GM21529 (cell line): ENCODE data around the gene EIF1AX.
"Not testable (repeated sequence)": the region's sequence is repeated elsewhere in the genome, so short reads cannot be mapped to it uniquely, and the experiment has no call there.

Source experiments
- ATAC-seq: cut with Tn5 transposase; IDR thresholded peaks from one replicate; pipeline ENCODE4 v1.9.1; 2021; ENCODE audit not compliant: unreplicated experiment

Gene EIF1AX, protein sequence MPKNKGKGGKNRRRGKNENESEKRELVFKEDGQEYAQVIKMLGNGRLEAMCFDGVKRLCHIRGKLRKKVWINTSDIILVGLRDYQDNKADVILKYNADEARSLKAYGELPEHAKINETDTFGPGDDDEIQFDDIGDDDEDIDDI

DNA sequence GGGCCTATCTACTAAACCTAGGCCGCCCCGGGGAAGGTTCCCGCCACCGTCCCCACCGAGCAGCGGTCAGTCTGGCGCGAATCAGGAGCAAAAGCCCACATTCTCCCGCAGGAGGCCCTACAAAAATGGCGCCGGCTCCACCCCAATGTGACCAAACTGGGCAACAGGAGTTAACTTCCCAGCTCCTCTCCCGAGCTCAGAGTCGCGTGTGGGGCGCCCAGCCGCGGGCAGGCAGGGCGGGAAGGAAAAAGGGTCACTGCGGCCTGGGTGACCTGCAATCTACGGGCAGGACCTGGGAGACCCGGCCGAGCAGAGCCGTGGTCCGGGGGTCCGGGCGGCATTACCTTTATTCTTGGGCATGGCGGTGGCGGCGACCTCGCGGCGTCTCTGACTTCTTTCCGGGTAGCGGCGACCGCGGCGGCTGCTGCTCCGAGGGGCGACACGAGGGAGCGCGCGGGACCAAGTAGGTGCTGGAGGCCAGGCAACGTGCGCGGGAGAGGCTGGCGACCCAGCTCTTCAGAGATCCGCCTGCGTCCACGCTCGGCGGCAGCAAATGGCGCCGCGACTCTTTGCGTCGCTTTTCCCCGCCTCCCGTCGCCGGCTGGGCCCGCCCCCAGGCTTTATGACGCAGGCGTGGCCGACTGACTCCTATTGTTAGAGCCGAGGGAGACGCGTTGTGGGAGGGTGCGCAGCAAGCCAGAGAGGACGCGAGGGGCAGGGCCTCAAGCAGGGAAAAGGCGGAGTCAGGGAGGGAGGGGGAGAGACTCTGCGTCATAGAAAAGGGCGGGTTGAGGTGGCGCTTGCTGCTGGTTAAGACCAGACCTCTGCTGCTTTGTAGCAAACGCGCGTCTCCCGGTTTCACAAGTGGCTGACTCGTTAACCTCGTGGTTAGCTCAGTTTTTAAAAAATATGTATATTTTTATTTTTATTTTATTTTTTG is at the start of gene EIF1AX:
Gene EIF1AX, minus strand, starts transcription at position 558 of the 940 bp plus-strand sequence. Its CDS starts 198 bp downstream, at position 360.
- peak; percentile 99 for ATAC-seq

DNA sequence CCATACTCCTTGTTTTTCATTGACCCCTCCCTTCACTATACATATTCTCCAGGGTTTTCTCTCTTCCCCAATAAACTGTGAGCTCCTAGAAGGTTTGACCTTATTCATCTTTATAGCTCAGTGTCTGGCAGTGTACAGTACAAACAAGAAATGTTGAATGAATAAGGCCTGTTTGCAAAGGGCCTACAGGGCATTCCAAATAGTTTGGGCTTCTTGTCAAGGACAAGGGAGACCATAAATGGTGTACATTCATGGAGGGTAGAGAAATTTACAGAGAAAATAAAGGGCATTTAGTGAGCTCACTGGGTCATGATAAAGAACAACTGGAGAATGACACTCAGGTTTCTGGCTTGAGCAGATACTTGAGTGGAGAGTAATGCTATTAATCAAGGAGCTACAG is 47.5 kb upstream of the EIF1AX start:
- no peak for ATAC-seq

DNA sequence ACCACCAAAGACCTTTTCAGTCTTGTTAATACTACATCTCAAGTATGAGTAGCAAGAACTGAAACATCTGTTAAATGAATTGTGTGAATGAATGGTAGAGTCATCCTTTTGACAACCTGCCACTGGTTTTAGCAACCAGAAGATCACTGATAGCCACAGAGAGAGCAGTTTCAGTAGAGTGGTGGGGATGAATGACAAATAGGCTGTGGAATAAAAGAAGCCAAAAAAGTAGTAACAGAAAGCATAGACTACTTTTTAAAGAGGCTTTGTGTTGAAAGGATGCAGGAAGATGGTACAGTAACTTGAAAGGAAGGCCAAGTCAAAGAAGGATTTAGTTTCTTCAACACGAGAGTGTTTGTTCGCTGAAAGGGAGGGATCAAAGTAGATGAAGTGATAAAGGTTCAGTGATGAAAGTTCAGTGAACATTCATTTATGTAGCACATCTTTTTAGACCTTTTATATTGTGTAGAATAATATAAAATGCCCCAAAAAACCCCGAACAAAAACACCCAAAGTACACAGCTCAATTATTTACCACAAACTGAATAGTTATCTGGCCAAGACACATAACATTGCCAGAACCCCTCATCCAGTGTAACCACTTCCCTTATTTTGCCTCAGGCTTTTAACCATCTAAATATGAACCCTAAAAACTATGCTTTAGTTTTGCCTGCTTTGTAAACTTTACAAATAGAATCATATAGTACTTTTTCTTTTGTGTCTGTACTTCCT is 40.1 kb upstream of the EIF1AX start:
- ATAC-seq: no peak

DNA sequence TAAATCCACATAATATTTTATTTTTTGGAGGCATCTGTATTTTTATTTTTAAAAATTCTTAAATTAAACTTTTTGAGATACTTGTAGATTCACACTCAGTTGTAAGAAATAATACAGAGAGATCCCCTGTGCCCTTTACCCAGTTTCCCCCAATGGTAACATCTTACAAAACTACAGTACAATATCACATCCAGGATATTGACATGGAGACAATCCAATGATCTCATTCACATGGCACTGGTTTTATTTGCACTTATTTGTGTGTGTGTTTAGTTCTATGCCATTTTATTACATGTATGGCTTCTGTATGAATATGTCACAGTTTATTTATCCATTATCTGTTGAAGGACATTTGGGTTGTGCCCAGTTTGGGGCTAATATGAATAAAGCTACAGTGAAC is 35.5 kb upstream of the EIF1AX start:
- ATAC-seq: no peak

DNA sequence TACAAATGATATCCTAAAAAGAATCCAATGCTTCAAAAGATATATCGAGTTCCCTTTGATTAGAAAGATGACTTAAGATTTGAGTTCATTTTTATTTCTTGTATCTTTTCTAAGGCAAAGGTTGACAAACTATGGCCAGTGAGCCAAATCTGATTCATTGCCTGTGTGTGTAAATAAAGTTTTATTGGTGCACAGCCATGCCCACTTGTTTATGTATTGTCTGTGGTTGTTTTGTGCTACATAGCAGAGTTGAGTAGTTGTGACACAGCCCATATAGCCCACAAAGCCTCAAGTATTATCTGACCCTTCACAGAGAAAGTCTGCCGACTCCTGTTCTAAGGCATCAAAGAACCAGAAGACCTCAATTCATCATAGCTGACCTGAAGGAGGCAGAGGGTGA is 32.2 kb upstream of the EIF1AX start:
- no peak for ATAC-seq

DNA sequence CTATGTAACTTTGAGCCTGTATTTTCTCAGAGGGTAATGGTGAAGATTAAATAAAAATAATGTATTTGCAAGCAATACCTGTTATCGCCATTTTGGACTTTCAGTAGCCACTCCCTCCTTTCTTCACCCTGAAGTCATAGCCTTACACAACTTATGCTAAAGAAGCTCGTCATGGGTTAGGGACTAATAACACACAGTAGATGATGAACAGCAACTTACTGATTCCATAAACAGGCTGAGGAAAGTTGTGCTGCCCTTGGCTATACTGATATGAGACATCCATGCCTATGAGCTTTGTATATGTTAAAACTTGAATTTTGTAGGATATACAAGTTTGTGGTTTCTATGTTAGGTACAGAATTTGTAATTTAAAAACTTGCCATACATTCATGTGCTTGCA is 31.7 kb upstream of the EIF1AX start:
- no peak for ATAC-seq

DNA sequence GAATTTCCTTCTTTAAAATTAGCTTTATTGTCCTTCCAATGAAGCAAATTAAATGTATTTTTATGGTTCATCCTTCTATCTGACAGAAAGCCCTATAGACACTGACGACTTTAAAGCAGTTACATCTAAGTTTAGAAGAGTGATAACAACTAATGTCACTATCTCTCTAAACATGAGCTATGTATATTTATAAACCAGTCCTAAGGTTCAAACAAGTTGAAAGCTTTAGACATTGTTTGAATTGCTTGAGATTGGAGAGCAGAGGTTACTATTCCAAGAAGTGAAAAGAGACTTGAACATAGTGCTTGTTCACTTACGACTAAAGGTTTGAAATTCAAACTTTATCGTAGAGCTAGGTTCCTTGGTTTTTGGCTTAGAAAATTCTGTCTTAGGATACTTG is 30.2 kb upstream of the EIF1AX start:
- no peak for ATAC-seq

DNA sequence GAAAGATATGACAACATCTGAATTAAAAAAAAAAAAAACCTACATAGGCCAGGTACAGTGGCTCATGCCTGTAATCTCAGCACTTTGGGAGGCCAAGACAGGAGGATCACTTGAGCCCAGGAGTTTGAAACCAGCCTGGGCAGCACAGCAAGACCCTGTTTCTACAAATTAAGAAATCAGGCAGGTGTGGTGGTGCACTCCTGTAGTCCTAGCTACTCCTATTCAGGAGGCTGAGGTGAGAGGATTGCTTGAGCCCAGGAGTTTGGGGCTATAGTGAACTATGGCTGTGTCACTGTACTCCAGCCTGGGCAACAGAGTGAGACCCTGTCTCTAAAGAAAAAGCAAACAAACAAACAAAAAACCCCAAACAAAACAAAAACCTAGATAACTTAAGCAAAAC is 20.9 kb upstream of the EIF1AX start:
- not testable (repeated sequence) for ATAC-seq

DNA sequence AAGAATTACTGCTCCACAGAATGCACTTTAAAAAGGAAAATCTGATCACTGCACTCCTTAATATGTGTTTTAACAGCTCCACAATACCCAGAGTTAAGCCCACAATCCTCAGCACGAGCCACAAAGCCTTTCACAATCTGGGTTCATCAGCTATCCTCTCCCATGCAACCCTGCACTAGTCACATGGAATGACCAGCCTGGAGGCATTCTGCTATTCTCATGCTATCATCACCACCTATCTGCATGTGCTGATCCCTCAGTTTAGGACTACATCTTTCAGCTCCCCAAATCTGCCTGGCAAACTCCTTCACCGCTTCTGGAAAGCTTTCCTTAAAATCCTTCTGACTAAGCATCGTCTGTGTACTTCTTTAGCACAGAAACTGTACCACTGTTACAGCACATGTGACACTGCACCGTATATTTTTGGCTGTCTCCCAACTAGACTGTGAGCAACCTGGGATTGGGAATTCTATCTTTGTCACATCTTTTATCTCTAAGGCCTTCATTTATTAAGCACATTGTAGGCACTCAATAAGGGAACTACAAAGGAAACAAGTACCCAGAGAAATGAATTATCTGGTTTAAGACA is 18.3 kb upstream of the EIF1AX start:
- no peak for ATAC-seq

DNA sequence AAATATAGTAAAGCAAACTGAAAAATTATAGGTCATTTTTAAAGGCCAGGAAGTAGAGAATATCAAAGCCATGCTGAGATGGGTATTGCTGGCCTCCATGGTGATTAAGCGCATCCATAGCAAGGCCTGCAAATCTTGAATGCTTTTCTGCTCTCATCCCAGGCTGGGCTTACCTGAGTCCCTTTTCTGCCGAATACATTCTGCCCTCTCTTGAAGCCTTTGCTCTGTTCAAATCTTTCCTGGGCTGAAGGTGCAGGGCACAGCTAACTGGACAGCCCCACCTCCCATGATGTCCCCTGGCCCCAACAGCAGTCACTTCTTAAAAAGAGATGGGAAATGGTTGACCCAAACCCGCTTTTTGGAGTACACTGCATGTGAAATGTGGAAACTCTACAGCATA is 10.1 kb upstream of the EIF1AX start:
- no peak for ATAC-seq

DNA sequence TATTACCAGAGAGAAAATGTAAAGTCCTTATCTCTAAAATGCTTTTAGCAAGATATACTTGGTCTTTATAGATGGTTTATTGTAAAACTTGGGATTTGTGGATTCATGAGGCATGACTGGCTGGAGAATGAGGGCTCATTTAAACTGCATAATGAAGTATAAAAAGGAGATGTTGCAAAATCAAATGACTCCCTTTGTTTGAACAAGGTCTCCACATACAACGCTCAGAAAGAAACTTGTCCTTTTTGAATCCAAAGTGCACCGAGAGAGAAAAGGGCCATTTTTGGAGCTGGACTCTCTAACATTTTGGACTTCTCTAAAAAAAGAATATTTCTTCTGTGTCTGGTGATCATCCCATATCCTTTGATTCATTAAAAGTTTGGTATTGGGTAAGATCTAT is 7.7 kb upstream of the EIF1AX start:
- no peak for ATAC-seq

DNA sequence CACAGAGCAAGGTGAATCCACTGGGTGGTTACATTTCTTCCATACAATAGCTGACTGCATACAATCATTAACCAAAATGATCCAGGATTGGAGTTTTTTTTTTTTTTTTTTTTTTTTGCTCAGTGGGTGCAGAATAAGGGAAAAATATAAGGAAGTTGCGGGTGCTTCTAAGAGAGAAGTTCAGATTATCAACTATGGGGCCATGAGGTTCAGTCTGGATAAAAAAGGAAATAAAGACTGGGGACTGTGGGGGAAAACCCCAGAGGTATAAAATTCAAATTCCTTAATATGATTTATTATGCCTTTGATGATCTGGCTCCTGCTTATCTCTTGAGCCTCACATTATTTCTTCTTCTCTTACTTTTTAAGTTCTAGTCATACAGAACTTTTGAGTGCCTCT is 5.9 kb upstream of the EIF1AX start:
- no peak for ATAC-seq

DNA sequence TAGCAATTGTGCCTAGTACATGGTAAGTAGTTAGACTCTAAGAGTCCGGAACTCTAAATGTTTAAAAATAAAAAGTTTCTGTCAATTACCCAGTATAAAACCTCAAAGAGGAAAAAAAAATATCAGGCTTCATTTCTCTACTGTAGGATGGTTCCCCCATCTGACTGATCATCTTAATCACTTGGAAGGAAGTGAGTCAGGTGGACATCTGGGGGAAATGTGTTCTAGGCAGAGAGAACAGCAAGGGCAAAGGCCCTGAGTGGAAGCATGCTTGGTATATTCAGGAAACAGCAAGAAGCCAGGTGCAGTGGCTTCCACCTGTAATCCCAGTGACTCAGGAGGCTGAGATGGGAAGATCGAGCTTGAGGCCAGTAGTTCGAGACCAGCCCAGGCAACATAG is 2.9 kb upstream of the EIF1AX start:
- no peak for ATAC-seq

DNA sequence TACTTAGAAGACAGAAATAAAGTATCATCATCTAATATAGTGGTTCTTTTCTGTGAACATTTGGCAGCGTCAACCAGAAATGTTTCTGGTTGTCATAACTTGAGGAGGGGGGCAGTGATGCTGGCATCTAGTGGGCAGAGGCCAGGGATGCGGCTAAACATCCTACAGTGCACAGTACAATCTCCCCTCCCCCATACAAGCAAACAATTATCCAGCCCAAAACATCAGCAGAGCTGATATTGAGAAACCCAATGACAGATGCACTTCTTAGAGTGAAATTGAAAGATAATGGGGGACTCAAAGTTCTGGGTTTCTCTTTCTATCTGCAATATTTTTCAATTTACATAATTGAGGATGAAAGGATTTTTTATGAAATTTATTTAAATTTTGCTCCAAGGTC is 1.9 kb upstream of the EIF1AX start:
- no peak for ATAC-seq

DNA sequence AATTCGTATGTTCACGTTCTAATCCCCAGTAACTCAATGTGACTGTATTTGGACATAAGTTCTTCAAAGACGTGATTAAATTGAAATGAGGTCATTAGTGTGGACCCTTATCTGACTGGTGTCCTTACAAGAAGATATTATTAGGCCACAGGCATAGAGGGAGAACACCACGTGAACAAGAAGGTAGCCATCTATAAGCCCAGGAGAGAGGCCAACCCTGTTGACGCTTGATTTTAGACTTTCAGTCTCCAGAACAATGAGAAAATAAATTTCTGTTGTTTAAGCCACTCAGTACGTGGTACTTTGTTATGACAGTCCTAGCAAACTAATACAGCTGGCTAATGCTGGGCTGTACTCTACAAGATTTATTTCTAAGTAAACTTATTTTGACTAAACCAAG is 1.5 kb upstream of the EIF1AX start:
- ATAC-seq: no peak

DNA sequence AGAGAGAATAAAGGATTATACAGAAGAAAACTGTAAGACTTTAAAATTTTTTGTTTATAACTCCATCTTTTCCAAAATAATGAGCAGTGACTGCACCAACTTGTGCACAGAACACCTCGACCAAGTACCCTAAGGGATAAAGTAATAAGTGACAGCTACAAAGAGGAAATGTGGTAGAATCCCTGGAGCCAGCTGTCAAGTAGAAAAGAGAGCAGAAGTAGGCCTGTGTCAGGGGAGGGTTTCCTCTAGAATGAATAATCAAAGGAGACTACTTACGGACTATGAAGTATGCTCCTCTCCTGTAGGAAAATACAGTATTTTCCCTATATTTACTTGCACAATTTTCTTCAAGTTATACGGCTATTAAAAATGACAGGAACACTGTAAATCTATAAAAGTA is 1.2 kb downstream of the EIF1AX start:
- ATAC-seq: no peak

DNA sequence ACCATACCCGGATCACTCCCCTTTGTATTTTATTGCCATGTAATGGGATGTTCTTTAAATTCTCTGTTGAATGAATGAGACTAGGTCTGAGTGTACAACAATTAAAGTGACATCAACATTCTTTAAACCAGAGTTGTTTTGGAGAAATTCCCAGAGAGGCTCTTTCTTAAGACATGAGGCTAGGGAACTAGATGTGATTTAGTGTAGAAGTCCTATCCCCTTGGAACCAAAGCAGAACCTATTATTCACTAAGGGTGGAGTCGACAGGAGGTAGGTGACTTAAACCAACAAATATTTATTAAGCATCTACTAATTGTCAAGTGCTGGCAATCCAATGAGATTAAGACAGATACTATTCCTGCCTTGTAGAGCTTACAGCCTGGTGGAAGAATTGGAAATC is 1.7 kb downstream of the EIF1AX start:
- no peak for ATAC-seq

DNA sequence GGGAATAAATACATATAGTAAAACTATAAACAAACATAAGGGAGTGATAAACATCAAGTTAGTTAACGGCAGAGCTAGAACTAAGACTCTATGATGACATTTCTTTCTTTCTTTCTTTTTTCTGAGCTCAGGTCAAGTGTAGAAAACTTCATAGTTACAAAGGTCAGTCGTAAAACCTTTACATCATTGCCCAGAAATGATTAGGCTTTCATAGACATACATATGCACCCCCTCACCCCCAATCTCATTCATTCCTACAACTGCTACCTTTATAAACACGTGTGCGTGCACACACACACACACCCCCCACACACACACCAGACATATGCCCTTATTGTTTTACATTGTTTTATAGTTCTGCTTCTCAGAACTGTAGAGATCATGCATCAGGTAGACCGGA is 5.7 kb downstream of the EIF1AX start:
- no peak for ATAC-seq

DNA sequence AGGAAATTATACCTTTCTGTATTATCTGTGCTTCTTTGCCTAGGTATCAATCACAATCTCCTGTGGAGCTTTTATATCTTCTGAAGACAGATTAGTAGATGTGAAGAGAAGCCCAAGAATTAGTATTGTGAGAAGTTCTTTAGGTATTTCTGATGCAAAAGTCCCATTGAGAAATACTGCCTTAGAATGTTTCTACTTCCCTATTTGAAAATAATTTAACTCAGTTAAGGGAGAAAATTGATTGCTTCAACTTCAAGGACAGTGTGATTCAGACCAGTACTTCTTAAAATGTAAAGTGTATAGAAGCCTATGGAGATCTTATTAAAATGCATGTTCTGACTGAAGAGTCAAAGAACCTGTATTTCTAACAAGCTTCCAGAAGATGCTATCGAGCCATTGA is 9.0 kb downstream of the EIF1AX start:
- no peak for ATAC-seq

DNA sequence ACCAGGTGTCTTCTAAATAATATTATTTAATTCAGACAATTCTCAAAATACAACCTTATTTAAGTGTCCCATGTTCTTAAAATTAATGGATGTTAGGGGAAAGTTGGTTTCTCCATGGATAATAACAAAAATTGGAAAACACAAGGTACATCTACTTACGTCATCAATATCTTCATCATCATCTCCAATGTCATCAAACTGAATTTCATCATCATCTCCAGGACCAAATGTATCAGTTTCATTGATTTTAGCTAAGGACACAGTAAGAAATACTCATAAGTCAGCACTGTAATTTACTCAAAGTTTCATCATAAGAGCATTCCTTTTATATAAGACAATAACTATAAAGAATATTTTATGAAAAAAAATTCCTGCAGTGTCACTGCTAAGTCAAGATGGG is 11.3 kb downstream of the EIF1AX start:
- no peak for ATAC-seq

DNA sequence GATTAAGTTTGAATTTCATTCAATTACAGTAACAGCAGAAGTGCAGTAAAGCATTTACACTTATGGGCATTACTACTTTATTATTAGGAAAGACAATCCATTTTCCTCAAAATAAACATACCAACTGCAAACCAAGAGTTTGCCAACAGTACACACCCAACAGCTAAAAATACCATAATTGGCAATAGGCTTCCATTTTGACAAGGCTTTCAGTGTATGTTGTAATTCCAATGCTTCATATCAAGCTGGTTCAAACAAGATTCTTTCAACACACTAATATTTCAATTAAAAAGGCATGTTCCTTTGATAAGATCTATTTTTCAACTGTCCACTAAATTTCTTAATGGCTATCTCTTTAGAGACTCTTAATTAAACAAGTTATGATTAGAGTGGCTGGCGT is 12.1 kb downstream of the EIF1AX start:
- ATAC-seq: no peak

DNA sequence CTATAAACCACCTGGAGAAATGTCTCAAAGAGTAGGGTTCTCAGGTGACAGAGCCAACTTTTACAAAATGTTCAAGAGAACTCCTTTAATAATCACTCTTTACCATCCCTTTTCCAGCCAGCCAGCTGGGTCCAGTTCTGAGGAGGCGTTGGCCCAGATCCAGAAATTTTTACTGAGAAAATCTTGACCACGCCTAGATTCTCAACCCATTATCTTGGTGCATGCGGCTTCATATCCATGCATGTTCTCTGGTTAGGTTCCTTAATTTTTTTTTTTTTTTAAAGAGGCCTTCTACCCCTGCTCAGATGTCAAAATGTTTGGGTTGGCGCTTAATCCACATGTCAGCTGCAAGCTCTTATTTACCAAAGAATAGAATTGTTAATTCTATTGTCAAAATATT is 13.0 kb downstream of the EIF1AX start:
- ATAC-seq: no peak
